ENCODE data around the gene TXNL4B. TPM values are rescaled to one million over a fixed set of nuclear protein-coding genes. Genes with fewer than 3 reads are reported as not detected.

Gene TXNL4B
- total and polyA plus RNA-seq, 10 of the 15 experiments (the other 5 are each of a cell fraction or from before 2014, with no cell fraction given): 11.1 to 24.0 (median 15.9) TPM

GRCh38 chr16:72072514-72073342, 20.7 kb downstream of the TXNL4B start:
- Histone ChIP-seq H3K9ac (ENCODE audit: control insufficient read depth, insufficient read depth, low read length) (no peak overlapping the region), H3K9me3 (replicated peaks; ENCODE audit: control insufficient read depth, insufficient read depth, low read length) (no peaks in the 10 kb centered on the region), H3K36me3 (ENCODE audit: control insufficient read depth in 2 of 2, insufficient read depth in 2 of 2, low read length in 1 of 2) (no peaks in the 10 kb centered on the region), H4K20me1 (ENCODE audit: control insufficient read depth, insufficient read depth) (no peaks in the 10 kb centered on the region), H3K79me2 (ENCODE audit: control insufficient read depth, insufficient read depth, low read length) (no peaks in the 10 kb centered on the region), H2AFZ (ENCODE audit: control insufficient read depth, low read depth, low read length) (no peak overlapping the region), H3K27ac (ENCODE audit: control insufficient read depth, insufficient read depth) (no peak overlapping the region), H3K4me2 (ENCODE audit: control insufficient read depth, insufficient read depth) (no peak overlapping the region), H3K4me3 (no peak overlapping the region), H3K4me1 (ENCODE audit: control insufficient read depth, insufficient read depth, low read length) (no peaks in the 10 kb centered on the region), H3K27me3 (replicated peaks in 1 of 2; ENCODE audit: control insufficient read depth in 2 of 2, insufficient read depth in 2 of 2, low read length in 1 of 2) (no peaks in the 10 kb centered on the region)
- BruUV-seq (replicated peaks): no TSS peak
- in situ Hi-C loops (cut with MboI) (no loop called here), intact Hi-C loops (cut with micrococcal nuclease; ENCODE audit: unreplicated experiment) (no loop called here)
- SMC1A ChIA-PET (ENCODE audit: uncharacterized antibody, unreplicated experiment): interaction anchor here (1.8 kb wide), 1 partner anchor 22 kb away, joined by 9 read pairs; no protein-coding TSS in a partner anchor
- RAD21 ChIA-PET (ENCODE audit: unreplicated experiment): no interaction called here
- no peak for ATAC-seq
- TF ChIP-seq POLR2AphosphoS5 (IDR thresholded peaks at IDR 0.05; ENCODE audit: low read length) (no peak), HDGF (IDR thresholded peaks at IDR 0.05) (no peak), LARP7 (IDR thresholded peaks at IDR 0.05) (no peak), PAX8 (IDR thresholded peaks at IDR 0.05) (no peak), SRF (IDR thresholded peaks at IDR 0.05; ENCODE audit: low read depth in 2 of 2, low read length in 2 of 2) (no peak), FOS (IDR thresholded peaks at IDR 0.05; ENCODE audit: borderline replicate concordance, extremely low read depth, insufficient read length) (no peak), CHD2 (IDR thresholded peaks at IDR 0.05; ENCODE audit: borderline replicate concordance, low read depth, low read length) (no peak), REST (IDR thresholded peaks at IDR 0.05; ENCODE audit: low read depth, low read length) (no peak), MTA2 (IDR thresholded peaks at IDR 0.05; ENCODE audit: low read depth) (no peak), SUPT20H (IDR thresholded peaks at IDR 0.05; ENCODE audit: borderline replicate concordance, control insufficient read depth, low read depth, low read length) (no peak), USF2 (IDR thresholded peaks at IDR 0.05; ENCODE audit: borderline replicate concordance, low read depth, low read length) (no peak), ZBTB11 (CRISPR knock-in tag; IDR thresholded peaks at IDR 0.05) (no peak), TBL1XR1 (IDR thresholded peaks at IDR 0.05; ENCODE audit: low read depth, low read length) (no peak), MEF2B (IDR thresholded peaks at IDR 0.05; ENCODE audit: partially characterized antibody, poor library complexity, severe bottlenecking) (no peak)
- DNase-seq (ENCODE audit: low read depth, low spot score): no peak
- no peak for FAIRE-seq
- WGBS (ENCODE audit: insufficient coverage, insufficient replicate concordance, low lambda C conversion rate, missing lambda C conversion rate): 81% methylated on average over 12 of the region's 12 CpGs
- CTCF ChIA-PET: interaction anchor here (1.5 kb wide), 1 partner anchor 11 kb away, joined by 3 read pairs; no protein-coding TSS in a partner anchor
- POLR2A ChIA-PET: no interaction called here
